ENCODE results near the gene RPS6KL1.
A peak's percentile ranks its signal among the peaks of the same experiment; 100 is the strongest.
"Not testable (repeated sequence)": the region's sequence is repeated elsewhere in the genome, so short reads cannot be mapped to it uniquely, and the experiment has no call there.

RPS6KL1 gene

GRCh38 chr14:74934041-74934440, 11.0 kb upstream of the RPS6KL1 start:
- peaks cover 16% of the 10 kb centered on the region for H3K4me1 Mint-ChIP-seq
- H3K9me3 Mint-ChIP-seq = peaks cover 5% of the 10 kb centered on the region
- no peak for ATAC-seq

GRCh38 chr14:74932936-74933335, 9.9 kb upstream of the RPS6KL1 start:
- not testable (repeated sequence) for ATAC-seq

More at GRCh38 chr14:74934041-74934440, 11.0 kb upstream of the RPS6KL1 start:
- no peak for DNase-seq
- Mint-ChIP-seq H3K27me3 (peaks cover 9% of the 10 kb centered on the region), H3K36me3 (ENCODE audit: low read depth) (no peaks in the 10 kb centered on the region), H3K27ac (no peak overlapping the region), H3K4me3 (no peak overlapping the region)

GRCh38 chr14:74932401-74932901, 9.4 kb upstream of the RPS6KL1 start:
- H3K4me3 Mint-ChIP-seq = no peak overlapping the region
- DNase-seq (no peak), ATAC-seq (peak; percentile 34)
- H3K9me3 Mint-ChIP-seq = no peaks in the 10 kb centered on the region
- peaks cover 9% of the 10 kb centered on the region for H3K27me3 Mint-ChIP-seq
- H3K27ac Mint-ChIP-seq = peak overlapping the region; percentile 43
- no peaks in the 10 kb centered on the region for H3K36me3 Mint-ChIP-seq (ENCODE audit: low read depth)
- H3K4me1 Mint-ChIP-seq = peaks cover 14% of the 10 kb centered on the region

More at GRCh38 chr14:74932936-74933335, 9.9 kb upstream of the RPS6KL1 start:
- not testable (repeated sequence) for DNase-seq; H3K27ac Mint-ChIP-seq; H3K4me3 Mint-ChIP-seq; H3K27me3 Mint-ChIP-seq; H3K9me3 Mint-ChIP-seq; H3K36me3 Mint-ChIP-seq (ENCODE audit: low read depth)
- peaks cover 14% of the 10 kb centered on the region for H3K4me1 Mint-ChIP-seq

GRCh38 chr14:74931744-74932143, 8.7 kb upstream of the RPS6KL1 start:
- H3K9me3 Mint-ChIP-seq; ATAC-seq; H3K4me3 Mint-ChIP-seq; H3K4me1 Mint-ChIP-seq; DNase-seq; H3K36me3 Mint-ChIP-seq (ENCODE audit: low read depth); H3K27ac Mint-ChIP-seq; H3K27me3 Mint-ChIP-seq: not testable (repeated sequence)

GRCh38 chr14:74929242-74929641, 6.2 kb upstream of the RPS6KL1 start:
- Mint-ChIP-seq H3K36me3 (ENCODE audit: low read depth) (no peaks in the 10 kb centered on the region), H3K27ac (no peak overlapping the region), H3K9me3 (no peaks in the 10 kb centered on the region), H3K4me1 (peaks cover 8% of the 10 kb centered on the region), H3K4me3 (no peak overlapping the region), H3K27me3 (peaks cover 12% of the 10 kb centered on the region)
- ATAC-seq (no peak), DNase-seq (no peak)

GRCh38 chr14:74927225-74927624, 4.2 kb upstream of the RPS6KL1 start:
- no peaks in the 10 kb centered on the region for H3K9me3 Mint-ChIP-seq
- no peak for ATAC-seq

GRCh38 chr14:74924061-74924460, 1.0 kb upstream of the RPS6KL1 start:
- Mint-ChIP-seq H3K36me3 (ENCODE audit: low read depth) (no peaks in the 10 kb centered on the region), H3K9me3 (no peaks in the 10 kb centered on the region), H3K27ac (peak overlapping the region; percentile 17), H3K4me1 (peaks cover 11% of the 10 kb centered on the region), H3K4me3 (peak overlapping the region; percentile 15), H3K27me3 (peaks cover 7% of the 10 kb centered on the region)
- DNase-seq (no peak), ATAC-seq (no peak)

More at GRCh38 chr14:74927225-74927624, 4.2 kb upstream of the RPS6KL1 start:
- peaks cover 7% of the 10 kb centered on the region for H3K27me3 Mint-ChIP-seq
- DNase-seq = no peak
- H3K27ac Mint-ChIP-seq = no peak overlapping the region
- H3K36me3 Mint-ChIP-seq (ENCODE audit: low read depth) = no peaks in the 10 kb centered on the region
- peaks cover 8% of the 10 kb centered on the region for H3K4me1 Mint-ChIP-seq
- H3K4me3 Mint-ChIP-seq = no peak overlapping the region

GRCh38 chr14:74921987-74922751, 891 bp downstream of the RPS6KL1 start:
- Mint-ChIP-seq H3K4me3 (peak overlapping the region; percentile 74), H3K36me3 (ENCODE audit: low read depth) (no peaks in the 10 kb centered on the region), H3K27me3 (peaks cover 7% of the 10 kb centered on the region), H3K9me3 (no peaks in the 10 kb centered on the region), H3K27ac (peak overlapping the region; percentile 54), H3K4me1 (peaks cover 11% of the 10 kb centered on the region)
- ATAC-seq = no peak
- no peak for DNase-seq

GRCh38 chr14:74921053-74921620, 1.9 kb downstream of the RPS6KL1 start:
- Mint-ChIP-seq H3K36me3 (ENCODE audit: low read depth) (no peaks in the 10 kb centered on the region), H3K4me1 (peaks cover 11% of the 10 kb centered on the region), H3K9me3 (no peaks in the 10 kb centered on the region), H3K27ac (no peak overlapping the region), H3K4me3 (no peak overlapping the region), H3K27me3 (peaks cover 7% of the 10 kb centered on the region)
- DNase-seq = no peak
- no peak for ATAC-seq

GRCh38 chr14:74920281-74920680, 2.8 kb downstream of the RPS6KL1 start:
- Mint-ChIP-seq H3K27me3 (peaks cover 7% of the 10 kb centered on the region), H3K27ac (no peak overlapping the region), H3K9me3 (no peaks in the 10 kb centered on the region)

GRCh38 chr14:74919421-74920165, 3.5 kb downstream of the RPS6KL1 start:
- Mint-ChIP-seq H3K9me3 (no peaks in the 10 kb centered on the region), H3K4me1 (peaks cover 11% of the 10 kb centered on the region), H3K27me3 (peaks cover 5% of the 10 kb centered on the region), H3K36me3 (ENCODE audit: low read depth) (no peaks in the 10 kb centered on the region), H3K4me3 (no peak overlapping the region), H3K27ac (no peak overlapping the region)
- ATAC-seq = no peak
- DNase-seq = no peak

More at GRCh38 chr14:74920281-74920680, 2.8 kb downstream of the RPS6KL1 start:
- H3K4me3 Mint-ChIP-seq = no peak overlapping the region
- ATAC-seq (no peak), DNase-seq (no peak)
- peaks cover 11% of the 10 kb centered on the region for H3K4me1 Mint-ChIP-seq
- no peaks in the 10 kb centered on the region for H3K36me3 Mint-ChIP-seq (ENCODE audit: low read depth)

- no peak for ATAC-seq
- Mint-ChIP-seq H3K4me3 (no peak overlapping the region), H3K27ac (no peak overlapping the region), H3K27me3 (no peaks in the 10 kb centered on the region), H3K4me1 (peaks cover 5% of the 10 kb centered on the region), H3K9me3 (no peaks in the 10 kb centered on the region), H3K36me3 (ENCODE audit: low read depth) (no peaks in the 10 kb centered on the region)
- no peak for DNase-seq
These were observed 4.7 kb downstream of the RPS6KL1 start for GRCh38 chr14:74918380-74918779.

GRCh38 chr14:74917646-74918081, 5.4 kb downstream of the RPS6KL1 start:
- DNase-seq (no peak), ATAC-seq (no peak)
- Mint-ChIP-seq H3K4me1 (peaks cover 4% of the 10 kb centered on the region), H3K27ac (no peak overlapping the region), H3K9me3 (no peaks in the 10 kb centered on the region), H3K27me3 (no peaks in the 10 kb centered on the region), H3K36me3 (ENCODE audit: low read depth) (no peaks in the 10 kb centered on the region), H3K4me3 (no peak overlapping the region)

GRCh38 chr14:74917178-74917543, 5.9 kb downstream of the RPS6KL1 start:
- Mint-ChIP-seq H3K36me3 (ENCODE audit: low read depth) (no peaks in the 10 kb centered on the region), H3K4me3 (no peak overlapping the region), H3K27ac (no peak overlapping the region), H3K27me3 (no peaks in the 10 kb centered on the region), H3K9me3 (no peaks in the 10 kb centered on the region), H3K4me1 (peaks cover 3% of the 10 kb centered on the region)
- DNase-seq = no peak
- ATAC-seq = no peak

All from activated naive CD8-positive, alpha-beta T cell treated with anti-CD3 and anti-CD28 coated beads, Interleukin-2, amount 50 U/mL, for 24 hours (primary cell).